DMS79 treated with DMSO at 0.1 percent for 48 hours (cell line): ENCODE measurements around the gene DPF3.

Experiments
- DNase-seq: peaks from one replicate; lab custom pipeline; 2025; lab: John Stamatoyannopoulos, UW

The DPF3 gene

DNA sequence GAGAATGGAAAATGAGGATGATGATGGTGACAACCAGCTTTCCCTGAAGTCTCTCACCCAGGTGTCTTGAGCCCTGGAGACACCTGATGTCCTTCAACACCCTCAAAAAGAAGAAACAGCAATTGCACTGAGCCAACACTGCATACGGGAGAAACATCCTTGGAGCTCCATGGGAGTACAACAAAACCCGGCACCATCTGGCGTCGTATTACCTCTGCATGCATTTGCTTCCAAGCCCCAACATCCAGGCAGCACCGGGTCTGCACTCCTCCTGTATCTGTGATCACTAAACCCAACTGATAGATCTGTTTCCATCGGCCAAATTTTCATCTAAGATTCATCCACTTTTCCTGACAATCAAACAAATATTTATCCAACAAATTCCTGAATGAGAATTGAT, 249.9 kb downstream of the DPF3 start:
- no peak for DNase-seq

GRCh38 chr14:72643317-72643801, 250.5 kb downstream of the DPF3 start:
- no peak for DNase-seq

GRCh38 chr14:72640911-72641485, 252.9 kb downstream of the DPF3 start:
- DNase-seq, result no peak

- DNase-seq, result no peak
Measured at GRCh38 chr14:72638021-72638420, 255.9 kb downstream of the DPF3 start.

GRCh38 chr14:72636871-72637270, 257.0 kb downstream of the DPF3 start:
- DNase-seq, result no peak

DNA sequence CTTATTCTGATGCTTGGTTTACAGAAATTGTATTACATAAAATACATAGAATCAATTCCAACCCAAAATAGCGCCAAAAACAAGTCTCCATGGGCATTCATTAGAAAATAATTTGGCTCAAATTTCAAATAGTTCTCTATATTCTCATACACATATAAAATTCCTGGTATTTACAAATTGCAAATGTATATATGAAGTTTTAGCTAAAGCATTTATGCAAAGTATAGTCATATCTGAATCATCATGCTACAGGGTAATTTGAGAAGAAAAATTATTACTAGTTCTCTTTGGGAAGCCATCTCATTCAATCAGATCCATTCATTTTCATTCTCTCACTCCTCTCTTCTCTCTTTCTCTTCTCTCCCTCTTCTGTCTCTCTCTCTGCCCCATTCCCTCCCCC, 257.8 kb downstream of the DPF3 start:
- no peak for DNase-seq

DNA sequence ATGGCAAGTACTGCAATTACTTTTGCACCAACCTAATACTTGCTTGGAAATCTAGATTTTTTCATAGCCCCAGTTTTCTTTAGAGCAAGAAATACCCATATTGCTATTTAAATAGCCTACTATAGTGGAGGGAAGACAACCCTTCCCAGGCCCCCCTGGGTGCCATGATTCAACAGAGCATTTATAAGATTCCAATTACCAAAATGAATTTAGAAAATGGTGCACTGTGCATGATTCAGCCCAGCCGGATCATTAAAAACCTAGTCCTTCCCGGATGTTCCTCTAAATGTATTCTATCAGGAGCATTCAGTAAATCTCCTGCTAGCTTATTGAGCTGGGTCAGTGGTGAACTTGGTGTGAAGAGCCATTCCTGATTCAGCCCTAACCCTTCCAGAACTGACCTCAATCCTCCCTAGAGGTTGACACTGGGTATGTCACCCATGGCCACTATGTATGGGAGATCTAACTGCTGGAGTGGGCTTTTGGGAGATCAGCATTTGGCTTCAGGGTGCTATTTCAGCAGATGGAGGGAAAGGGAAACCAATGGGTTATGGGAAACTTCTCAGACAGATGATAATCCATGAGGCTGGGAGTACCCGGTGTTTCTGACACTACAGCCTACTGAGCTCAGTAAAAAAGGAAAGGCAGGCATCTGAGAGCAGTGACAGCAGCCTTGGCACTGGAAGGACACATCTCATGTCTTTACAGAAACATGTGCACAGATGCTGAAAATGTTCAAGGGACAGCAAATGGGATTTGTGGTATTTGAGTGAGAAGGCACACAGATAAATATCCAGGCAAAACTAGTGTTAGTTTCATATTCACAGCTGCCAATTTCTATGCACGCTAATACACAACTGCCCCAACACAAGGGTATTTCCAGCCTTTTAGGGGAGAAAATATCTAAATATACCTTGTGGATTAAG, 258.9 kb downstream of the DPF3 start:
- DNase-seq, result no peak

- DNase-seq, result no peak
Measured at GRCh38 chr14:72633551-72633950, 260.4 kb downstream of the DPF3 start.

DNA sequence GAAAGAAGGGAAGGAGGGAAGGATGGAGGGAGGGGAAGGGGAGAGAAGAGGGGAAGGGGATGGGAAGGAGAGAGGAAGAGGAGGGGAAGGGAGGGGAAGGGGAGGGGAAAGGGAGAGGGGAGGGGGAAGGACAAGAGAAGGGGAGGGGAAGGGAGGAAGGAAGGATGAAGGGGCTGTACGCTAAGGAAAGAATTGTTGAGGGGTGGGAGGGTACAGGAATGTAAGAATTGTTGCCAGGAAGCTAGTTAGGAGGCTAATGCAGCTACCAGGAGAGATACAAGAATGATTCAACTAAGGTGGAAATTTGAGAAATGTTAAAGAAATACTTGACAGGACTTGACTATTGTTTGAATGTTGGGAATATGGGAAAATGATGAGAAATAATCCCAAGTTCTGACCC, 261.2 kb downstream of the DPF3 start:
- DNase-seq, result no peak

DNA sequence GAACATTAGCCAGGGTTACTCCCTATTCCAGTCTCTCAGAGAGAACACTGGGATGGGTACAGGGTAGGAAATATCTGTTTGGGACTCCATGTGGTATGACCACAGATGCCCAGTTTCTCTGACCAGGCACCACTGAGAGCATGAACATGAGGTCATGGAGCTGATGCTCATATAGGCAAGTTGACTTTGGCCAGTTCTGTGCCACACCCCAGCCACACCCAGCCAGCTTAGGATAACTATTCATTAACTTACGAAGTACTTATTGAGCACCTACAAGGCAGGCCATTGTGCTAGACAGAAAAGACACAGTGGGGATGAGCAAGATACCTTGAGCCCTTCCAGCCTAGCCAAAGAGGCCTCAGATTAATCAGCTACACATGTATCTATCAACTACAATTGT, 262.5 kb downstream of the DPF3 start:
- no peak for DNase-seq

DNA sequence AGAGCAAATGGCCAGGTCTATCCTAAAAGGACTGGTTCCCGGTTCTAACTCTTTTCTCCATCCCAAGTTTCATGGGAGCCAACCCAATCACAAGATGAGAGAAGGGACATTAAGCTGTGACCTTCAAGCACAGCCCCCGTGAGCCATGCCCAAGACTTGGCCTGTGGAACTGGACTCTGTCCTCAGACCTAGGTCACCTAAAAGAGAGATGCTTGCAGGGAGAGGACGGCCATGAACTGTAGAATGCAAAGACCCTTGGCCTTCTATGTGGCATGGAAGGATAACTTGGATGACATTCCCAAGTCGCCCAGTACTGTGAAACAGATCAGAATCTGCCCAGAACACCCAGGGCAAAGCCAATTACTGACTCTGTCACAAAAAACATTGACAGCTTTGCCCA, 263.5 kb downstream of the DPF3 start:
- DNase-seq, result no peak

DNA sequence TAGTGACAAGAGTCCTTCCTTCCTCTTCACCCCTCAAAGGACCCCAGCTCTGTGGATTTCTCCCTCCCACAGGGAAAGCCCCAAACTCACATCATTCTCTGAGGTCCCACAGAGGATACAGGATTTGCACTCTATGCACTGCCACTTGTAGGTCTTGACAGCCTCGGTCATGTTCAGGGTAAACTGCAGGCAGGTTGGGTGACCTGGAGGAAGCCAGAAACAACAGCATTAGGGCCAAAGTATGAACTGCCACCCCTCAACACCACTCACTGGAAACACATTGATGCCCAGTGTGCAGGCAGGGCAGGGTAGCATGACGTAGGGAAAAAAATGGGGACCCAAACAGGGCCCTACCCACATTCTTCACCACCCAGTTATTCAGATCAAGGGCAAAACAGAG, 264.4 kb downstream of the DPF3 start:
- no peak for DNase-seq

- DNase-seq, result no peak
Measured at GRCh38 chr14:72625689-72626088, 268.2 kb downstream of the DPF3 start.

- DNase-seq, result no peak
Measured at GRCh38 chr14:72621387-72622065, 272.4 kb downstream of the DPF3 start.

GRCh38 chr14:72619881-72620280, 274.0 kb downstream of the DPF3 start:
- DNase-seq, result no peak

DNA sequence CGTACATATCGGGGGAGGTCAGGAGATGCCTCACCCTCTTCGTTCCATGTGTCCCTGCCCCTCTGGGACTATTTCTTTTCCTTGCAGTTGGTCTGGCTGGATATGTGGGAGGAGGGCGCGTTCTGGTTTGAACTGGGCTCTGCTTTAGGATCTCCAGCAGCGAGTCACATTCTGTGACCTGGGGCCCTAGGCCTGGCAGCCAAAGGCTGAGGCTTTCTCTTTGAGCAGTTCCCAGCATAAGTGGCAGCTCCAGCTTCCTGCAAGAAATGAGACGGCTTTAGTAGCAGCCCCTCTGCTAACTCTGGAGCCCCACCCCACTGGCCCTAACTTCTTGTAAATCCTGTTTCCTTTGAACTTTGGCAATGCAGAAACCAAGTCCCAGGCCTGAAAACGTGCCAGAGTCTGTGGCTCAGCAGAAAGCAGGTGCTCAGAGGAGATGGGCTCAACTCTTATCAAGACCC, 274.8 kb downstream of the DPF3 start:
- DNase-seq, result no peak

DNA sequence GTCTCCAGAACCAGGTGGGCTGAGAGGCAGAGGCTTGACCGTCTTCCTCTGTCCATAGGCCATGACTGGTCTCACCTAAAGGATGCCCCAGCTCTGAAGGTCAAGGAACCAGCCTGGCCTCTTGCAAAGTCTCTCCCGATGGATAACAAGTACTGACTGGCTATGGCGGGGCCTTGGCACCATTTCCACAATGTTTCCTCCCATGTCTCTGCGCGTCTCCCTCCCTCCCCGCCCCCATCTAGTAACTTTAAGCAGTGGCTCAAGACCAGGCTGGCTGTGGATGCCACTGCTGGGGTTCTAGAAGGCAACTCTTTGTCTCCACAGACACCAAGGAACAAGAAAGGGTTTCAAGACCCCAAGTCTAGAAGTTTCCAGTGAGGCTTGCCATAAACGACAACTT, 275.5 kb downstream of the DPF3 start:
- DNase-seq, result no peak

GRCh38 chr14:72617391-72618031, 276.4 kb downstream of the DPF3 start:
- DNase-seq, result no peak

- DNase-seq, result no peak
Measured at GRCh38 chr14:72616811-72617210, 277.1 kb downstream of the DPF3 start.

GRCh38 chr14:72616294-72616693, 277.6 kb downstream of the DPF3 start:
- DNase-seq, result no peak

GRCh38 chr14:72615451-72616121, 278.3 kb downstream of the DPF3 start:
- DNase-seq, result no peak
